Suprapubic skin (tissue), 4 donors: ENCODE measurements around the gene KRT23. TPM values are rescaled to one million over a fixed set of nuclear protein-coding genes. Genes with fewer than 3 reads are reported as not detected.

Experiments
- DNase-seq, 2 donors: peaks; one replicate each; pipeline ENCODE4 v3.0.0-alpha.2; 2019; ENCODE audit warnings: low spot score in 2 of 2
- H3K27ac ChIP-seq: fragments of 200-600 bp; sonication (generic); one replicate; pipeline ENCODE4 v1.5.1; 2019
- H3K27me3 ChIP-seq: fragments of 200-600 bp; sonication (generic); one replicate; pipeline ENCODE4 v1.5.1; 2019
- H3K36me3 ChIP-seq: fragments of 200-600 bp; sonication (generic); one replicate; pipeline ENCODE4 v1.5.1; 2019
- H3K4me1 ChIP-seq: fragments of 200-600 bp; sonication (generic); one replicate; pipeline ENCODE4 v1.5.1; 2019
- H3K4me3 ChIP-seq: fragments of 200-600 bp; sonication (generic); one replicate; pipeline ENCODE4 v1.5.1; 2019; ENCODE audit warnings: mild to moderate bottlenecking
- H3K9me3 ChIP-seq: fragments of 200-600 bp; sonication (generic); one replicate; pipeline ENCODE4 v1.5.1; 2019
- EP300 ChIP-seq: sonication (generic); formaldehyde crosslinking; IDR thresholded peaks from one replicate; pipeline ENCODE4 v1.6.1; 2017; ENCODE audit warnings: antibody characterized with exemption
- POLR2A ChIP-seq, 2 donors: fragments of 450-650 bp; IDR thresholded peaks; one replicate each; pipeline ENCODE4 v1.6.1; 2017; ENCODE audit warnings: antibody characterized with exemption in 2 of 2, mild to moderate bottlenecking in 2 of 2, moderate library complexity in 2 of 2
- POLR2AphosphoS5 ChIP-seq, 3 donors: sonication (generic); formaldehyde crosslinking; IDR thresholded peaks; one replicate each; pipeline ENCODE4 v1.6.1; 2017; ENCODE audit warnings: antibody characterized with exemption in 3 of 3
- WGBS: methylation state at CpG from one replicate; pipeline ENCODE4 v1.1.5; 2018; 5-methylcytosine and 5-hydroxymethylcytosine counted together
- total RNA-seq, 4 donors: library from RNA; depleted of rRNA; stranded (reverse); fragments of >200 nt; gene quantifications; one replicate each; pipeline ENCODE4 v1.1.0, GENCODE V29; 2016
- TF ChIP-seq, protein P1 (sequence below), 2 donors: fragments of 200-600 bp in 1 of 2; fragments of 450-650 bp in 1 of 2; sonication (generic) in 1 of 2; IDR thresholded peaks; one replicate each; pipeline ENCODE4 v1.5.1; 2016 to 2019; ENCODE audit warnings: antibody characterized with exemption in 2 of 2, mild to moderate bottlenecking in 1 of 2, moderate library complexity in 1 of 2

KRT23 gene
- total RNA-seq, 4 donors from 2014 or later = 84.6 to 310 (median 217) TPM

- TF ChIP-seq POLR2A (IDR thresholded peaks at IDR 0.05) = no peak
- TF ChIP-seq POLR2AphosphoS5 (IDR thresholded peaks at IDR 0.05) = no peak
- no peak for TF ChIP-seq EP300
- TF ChIP-seq, protein P1, sequence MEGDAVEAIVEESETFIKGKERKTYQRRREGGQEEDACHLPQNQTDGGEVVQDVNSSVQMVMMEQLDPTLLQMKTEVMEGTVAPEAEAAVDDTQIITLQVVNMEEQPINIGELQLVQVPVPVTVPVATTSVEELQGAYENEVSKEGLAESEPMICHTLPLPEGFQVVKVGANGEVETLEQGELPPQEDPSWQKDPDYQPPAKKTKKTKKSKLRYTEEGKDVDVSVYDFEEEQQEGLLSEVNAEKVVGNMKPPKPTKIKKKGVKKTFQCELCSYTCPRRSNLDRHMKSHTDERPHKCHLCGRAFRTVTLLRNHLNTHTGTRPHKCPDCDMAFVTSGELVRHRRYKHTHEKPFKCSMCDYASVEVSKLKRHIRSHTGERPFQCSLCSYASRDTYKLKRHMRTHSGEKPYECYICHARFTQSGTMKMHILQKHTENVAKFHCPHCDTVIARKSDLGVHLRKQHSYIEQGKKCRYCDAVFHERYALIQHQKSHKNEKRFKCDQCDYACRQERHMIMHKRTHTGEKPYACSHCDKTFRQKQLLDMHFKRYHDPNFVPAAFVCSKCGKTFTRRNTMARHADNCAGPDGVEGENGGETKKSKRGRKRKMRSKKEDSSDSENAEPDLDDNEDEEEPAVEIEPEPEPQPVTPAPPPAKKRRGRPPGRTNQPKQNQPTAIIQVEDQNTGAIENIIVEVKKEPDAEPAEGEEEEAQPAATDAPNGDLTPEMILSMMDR (IDR thresholded peaks at IDR 0.05) = no peak
- Histone ChIP-seq H3K9me3 (no peaks in the 10 kb centered on the region), H3K27me3 (peaks cover 15% of the 10 kb centered on the region), H3K4me3 (no peak overlapping the region), H3K27ac (no peak overlapping the region), H3K4me1 (no peaks in the 10 kb centered on the region), H3K36me3 (no peaks in the 10 kb centered on the region)
- no peak for DNase-seq
- WGBS = 88% methylated on average over 7 of the region's 7 CpGs
Observed at GRCh38 chr17:40883626-40884334, 53.7 kb downstream of the KRT23 start.

DNA sequence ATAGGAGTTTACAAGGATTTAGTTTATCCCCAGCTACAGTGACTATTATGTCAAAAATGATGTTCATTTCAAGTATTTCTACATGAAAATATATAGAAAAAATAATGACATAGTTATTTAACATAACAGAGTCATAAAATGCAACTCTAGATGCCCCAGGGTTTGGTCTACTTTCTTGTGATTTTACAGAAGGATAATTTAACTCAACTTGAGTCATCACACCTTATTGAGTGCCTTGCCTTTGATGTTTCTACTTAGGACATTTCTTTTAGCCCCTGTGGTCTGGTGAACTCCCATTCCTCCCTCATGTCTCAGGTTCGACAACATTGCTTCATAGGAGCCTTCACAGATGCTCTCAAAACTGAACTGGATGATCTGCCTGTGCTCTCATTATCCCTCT, 54.4 kb downstream of the KRT23 start:
- WGBS = 72% methylated on average over 1 of the region's 1 CpG
- Histone ChIP-seq H3K27ac (no peak overlapping the region), H3K9me3 (no peaks in the 10 kb centered on the region), H3K4me1 (no peaks in the 10 kb centered on the region), H3K36me3 (no peaks in the 10 kb centered on the region), H3K4me3 (no peak overlapping the region), H3K27me3 (peaks cover 13% of the 10 kb centered on the region)
- TF ChIP-seq, protein P1 (IDR thresholded peaks at IDR 0.05) = no peak
- TF ChIP-seq POLR2A (IDR thresholded peaks at IDR 0.05) (no peak), EP300 (no peak), POLR2AphosphoS5 (IDR thresholded peaks at IDR 0.05) (no peak)
- no peak for DNase-seq

GRCh38 chr17:40879026-40879425, 58.4 kb downstream of the KRT23 start:
- Histone ChIP-seq H3K36me3 (no peaks in the 10 kb centered on the region), H3K27ac (no peak overlapping the region), H3K4me3 (no peak overlapping the region), H3K27me3 (no peaks in the 10 kb centered on the region), H3K4me1 (no peaks in the 10 kb centered on the region), H3K9me3 (no peaks in the 10 kb centered on the region)
- 95% methylated on average over 1 of the region's 1 CpG for WGBS
- TF ChIP-seq EP300 (no peak), POLR2A (IDR thresholded peaks at IDR 0.05) (no peak), POLR2AphosphoS5 (IDR thresholded peaks at IDR 0.05) (no peak)
- TF ChIP-seq, protein P1 (IDR thresholded peaks at IDR 0.05) = no peak
- DNase-seq = no peak

DNA sequence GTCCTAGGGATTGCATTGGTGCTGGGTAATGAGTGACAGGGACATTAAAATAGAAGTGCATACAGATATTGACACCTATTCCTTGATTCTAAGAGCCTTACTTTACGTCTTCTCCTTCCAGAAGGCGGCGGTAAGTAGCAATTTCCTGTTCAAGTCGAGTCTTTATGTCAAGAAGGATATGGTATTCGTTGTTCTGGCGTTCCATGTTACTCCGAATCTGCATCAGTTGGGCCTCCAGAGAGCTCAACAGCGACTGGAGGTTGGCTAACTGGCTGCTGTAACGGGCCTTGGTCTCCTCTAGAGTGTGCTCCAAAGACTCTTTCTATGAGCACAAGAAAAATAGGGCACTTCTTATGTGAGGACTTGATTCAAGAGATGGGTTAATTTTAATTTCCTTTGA, 59.4 kb downstream of the KRT23 start:
- Histone ChIP-seq H3K4me3 (no peak overlapping the region), H3K27ac (no peak overlapping the region), H3K4me1 (no peaks in the 10 kb centered on the region), H3K36me3 (no peaks in the 10 kb centered on the region), H3K27me3 (no peaks in the 10 kb centered on the region), H3K9me3 (no peaks in the 10 kb centered on the region)
- 86% methylated on average over 9 of the region's 9 CpGs for WGBS
- DNase-seq = no peak
- TF ChIP-seq EP300 (no peak), POLR2A (IDR thresholded peaks at IDR 0.05) (no peak)

DNA sequence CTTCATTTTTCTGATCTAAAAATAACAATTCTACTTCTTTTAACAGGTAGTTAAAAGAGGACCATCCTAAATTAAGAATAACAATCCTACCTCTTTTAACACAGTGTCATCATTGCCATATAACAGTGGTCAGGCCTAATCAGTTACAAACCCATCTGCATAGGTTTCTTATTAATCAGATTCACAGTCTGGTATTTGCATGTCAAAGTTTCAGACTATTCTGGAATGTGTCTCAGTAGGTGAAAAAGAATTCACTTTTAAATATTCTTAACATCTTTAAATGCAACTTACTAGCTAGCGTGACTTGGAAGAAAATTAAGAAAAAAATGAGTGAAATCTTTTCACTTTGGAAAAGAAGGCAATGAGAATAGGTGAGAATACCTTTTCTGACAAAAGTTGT, 63.6 kb downstream of the KRT23 start:
- no peak for DNase-seq
- Histone ChIP-seq H3K4me1 (no peaks in the 10 kb centered on the region), H3K4me3 (no peak overlapping the region), H3K36me3 (no peaks in the 10 kb centered on the region), H3K27me3 (no peaks in the 10 kb centered on the region), H3K27ac (no peak overlapping the region), H3K9me3 (no peaks in the 10 kb centered on the region)
- WGBS = 68% methylated on average over 1 of the region's 1 CpG
- no peak for TF ChIP-seq POLR2A (IDR thresholded peaks at IDR 0.05)
- TF ChIP-seq, protein P1 (IDR thresholded peaks at IDR 0.05) = no peak
- no peak for TF ChIP-seq EP300
- TF ChIP-seq POLR2AphosphoS5 (IDR thresholded peaks at IDR 0.05) = no peak

GRCh38 chr17:40873255-40873654, 64.2 kb downstream of the KRT23 start:
- no peaks in the 10 kb centered on the region for H3K9me3 ChIP-seq
- H3K27me3 ChIP-seq = no peaks in the 10 kb centered on the region
- no peak for DNase-seq
- H3K4me1 ChIP-seq = no peaks in the 10 kb centered on the region
- H3K4me3 ChIP-seq = no peak overlapping the region
- no peaks in the 10 kb centered on the region for H3K36me3 ChIP-seq
- TF ChIP-seq EP300 (no peak), POLR2A (IDR thresholded peaks at IDR 0.05) (no peak), POLR2AphosphoS5 (IDR thresholded peaks at IDR 0.05) (no peak)
- TF ChIP-seq, protein P1 (IDR thresholded peaks at IDR 0.05) = no peak
- no peak overlapping the region for H3K27ac ChIP-seq
